ENCODE data around the gene SCYGR1. TPM values are rescaled to one million over a fixed set of nuclear protein-coding genes. Genes with fewer than 3 reads are reported as not detected.
"Not testable (repeated sequence)": the region's sequence is repeated elsewhere in the genome, so short reads cannot be mapped to it uniquely, and the experiment has no call there.

The SCYGR1 gene
- not detected for total RNA-seq

- H3K36me3 Mint-ChIP-seq (ENCODE audit: insufficient read depth); H3K9me3 Mint-ChIP-seq; DNase-seq; H3K4me3 Mint-ChIP-seq; H3K27me3 Mint-ChIP-seq (ENCODE audit: low read depth); ATAC-seq: not testable (repeated sequence)
- H3K4me1 Mint-ChIP-seq (ENCODE audit: low read depth): peaks cover 16% of the 10 kb centered on the region
Measured at GRCh38 chr2:227387583-227387982, at the start of gene SCYGR1. SCYGR1 (minus strand) TSS chr2:227387949; CDS start chr2:227387949, 0 bp downstream.

GRCh38 chr2:227436436-227437174, 48.9 kb upstream of the SCYGR1 start:
- ATAC-seq (no peak), DNase-seq (no peak)
- H3K4me3 Mint-ChIP-seq: no peak overlapping the region
- H3K36me3 Mint-ChIP-seq (ENCODE audit: insufficient read depth): no peaks in the 10 kb centered on the region
- peaks cover 11% of the 10 kb centered on the region for H3K9me3 Mint-ChIP-seq
- no peaks in the 10 kb centered on the region for H3K27me3 Mint-ChIP-seq (ENCODE audit: low read depth)
- H3K4me1 Mint-ChIP-seq (ENCODE audit: low read depth): no peaks in the 10 kb centered on the region

GRCh38 chr2:227433171-227433570, 45.4 kb upstream of the SCYGR1 start:
- Mint-ChIP-seq H3K27me3 (ENCODE audit: low read depth) (no peaks in the 10 kb centered on the region), H3K9me3 (peaks cover 15% of the 10 kb centered on the region), H3K4me3 (no peak overlapping the region), H3K4me1 (ENCODE audit: low read depth) (no peaks in the 10 kb centered on the region), H3K36me3 (ENCODE audit: insufficient read depth) (no peaks in the 10 kb centered on the region)
- DNase-seq (no peak), ATAC-seq (no peak)

- Mint-ChIP-seq H3K27me3 (ENCODE audit: low read depth) (no peaks in the 10 kb centered on the region), H3K36me3 (ENCODE audit: insufficient read depth) (no peaks in the 10 kb centered on the region), H3K9me3 (peaks cover 15% of the 10 kb centered on the region), H3K4me3 (no peak overlapping the region), H3K4me1 (ENCODE audit: low read depth) (no peaks in the 10 kb centered on the region)
- no peak for ATAC-seq
- DNase-seq: no peak
Measured at GRCh38 chr2:227430639-227431038, 42.9 kb upstream of the SCYGR1 start.

GRCh38 chr2:227428731-227429285, 41.1 kb upstream of the SCYGR1 start:
- no peaks in the 10 kb centered on the region for H3K4me1 Mint-ChIP-seq (ENCODE audit: low read depth)
- ATAC-seq: no peak
- H3K27me3 Mint-ChIP-seq (ENCODE audit: low read depth): no peaks in the 10 kb centered on the region
- no peaks in the 10 kb centered on the region for H3K36me3 Mint-ChIP-seq (ENCODE audit: insufficient read depth)
- peaks cover 15% of the 10 kb centered on the region for H3K9me3 Mint-ChIP-seq
- no peak overlapping the region for H3K4me3 Mint-ChIP-seq
- no peak for DNase-seq

- Mint-ChIP-seq H3K4me1 (ENCODE audit: low read depth) (no peaks in the 10 kb centered on the region), H3K27me3 (ENCODE audit: low read depth) (no peaks in the 10 kb centered on the region), H3K9me3 (no peaks in the 10 kb centered on the region), H3K36me3 (ENCODE audit: insufficient read depth) (no peaks in the 10 kb centered on the region), H3K4me3 (no peak overlapping the region)
- no peak for DNase-seq
- ATAC-seq: no peak
Measured at GRCh38 chr2:227423656-227424499, 36.1 kb upstream of the SCYGR1 start.

GRCh38 chr2:227420087-227421052, 32.6 kb upstream of the SCYGR1 start:
- Mint-ChIP-seq H3K4me1 (ENCODE audit: low read depth) (peaks cover 14% of the 10 kb centered on the region), H3K27me3 (ENCODE audit: low read depth) (no peaks in the 10 kb centered on the region), H3K4me3 (no peak overlapping the region), H3K9me3 (no peaks in the 10 kb centered on the region), H3K36me3 (ENCODE audit: insufficient read depth) (no peaks in the 10 kb centered on the region)
- DNase-seq (no peak), ATAC-seq (no peak)

GRCh38 chr2:227416701-227417100, 29.0 kb upstream of the SCYGR1 start:
- ATAC-seq: no peak
- H3K4me3 Mint-ChIP-seq: no peak overlapping the region
- H3K4me1 Mint-ChIP-seq (ENCODE audit: low read depth): peaks cover 38% of the 10 kb centered on the region
- no peak for DNase-seq
- H3K27me3 Mint-ChIP-seq (ENCODE audit: low read depth): no peaks in the 10 kb centered on the region
- no peaks in the 10 kb centered on the region for H3K36me3 Mint-ChIP-seq (ENCODE audit: insufficient read depth)
- H3K9me3 Mint-ChIP-seq: no peaks in the 10 kb centered on the region

- Mint-ChIP-seq H3K9me3 (no peaks in the 10 kb centered on the region), H3K27me3 (ENCODE audit: low read depth) (no peaks in the 10 kb centered on the region), H3K4me3 (no peak overlapping the region), H3K4me1 (ENCODE audit: low read depth) (peaks cover 47% of the 10 kb centered on the region), H3K36me3 (ENCODE audit: insufficient read depth) (no peaks in the 10 kb centered on the region)
- ATAC-seq (no peak), DNase-seq (peak; percentile 7)
Measured at GRCh38 chr2:227415538-227416424, 28.0 kb upstream of the SCYGR1 start.

- H3K4me3 Mint-ChIP-seq: no peak overlapping the region
- no peaks in the 10 kb centered on the region for H3K36me3 Mint-ChIP-seq (ENCODE audit: insufficient read depth)
- DNase-seq: no peak
- peaks cover 52% of the 10 kb centered on the region for H3K4me1 Mint-ChIP-seq (ENCODE audit: low read depth)
- H3K27me3 Mint-ChIP-seq (ENCODE audit: low read depth): no peaks in the 10 kb centered on the region
- H3K9me3 Mint-ChIP-seq: no peaks in the 10 kb centered on the region
- ATAC-seq: no peak
Measured at GRCh38 chr2:227414846-227415245, 27.1 kb upstream of the SCYGR1 start.

- no peaks in the 10 kb centered on the region for H3K27me3 Mint-ChIP-seq (ENCODE audit: low read depth)
- DNase-seq (no peak), ATAC-seq (no peak)
- H3K9me3 Mint-ChIP-seq: no peaks in the 10 kb centered on the region
- peak overlapping the region; percentile 29 for H3K4me3 Mint-ChIP-seq
- peaks cover 55% of the 10 kb centered on the region for H3K4me1 Mint-ChIP-seq (ENCODE audit: low read depth)
- H3K36me3 Mint-ChIP-seq (ENCODE audit: insufficient read depth): no peaks in the 10 kb centered on the region
Measured at GRCh38 chr2:227413371-227413770, 25.6 kb upstream of the SCYGR1 start.

- ATAC-seq (no peak), DNase-seq (no peak)
Measured at GRCh38 chr2:227412877-227413276, 25.1 kb upstream of the SCYGR1 start.

GRCh38 chr2:227411990-227412350, 24.2 kb upstream of the SCYGR1 start:
- no peak for ATAC-seq
- Mint-ChIP-seq H3K36me3 (ENCODE audit: insufficient read depth) (no peaks in the 10 kb centered on the region), H3K9me3 (no peaks in the 10 kb centered on the region), H3K27me3 (ENCODE audit: low read depth) (no peaks in the 10 kb centered on the region), H3K4me1 (ENCODE audit: low read depth) (peaks cover 57% of the 10 kb centered on the region), H3K4me3 (peak overlapping the region; percentile 30)
- DNase-seq: no peak

More at GRCh38 chr2:227412877-227413276, 25.1 kb upstream of the SCYGR1 start:
- Mint-ChIP-seq H3K36me3 (ENCODE audit: insufficient read depth) (no peaks in the 10 kb centered on the region), H3K27me3 (ENCODE audit: low read depth) (no peaks in the 10 kb centered on the region), H3K4me1 (ENCODE audit: low read depth) (peaks cover 55% of the 10 kb centered on the region), H3K4me3 (peak overlapping the region; percentile 29), H3K9me3 (no peaks in the 10 kb centered on the region)
